ENCODE data around the gene TSPAN9.

TSPAN9 gene

DNA sequence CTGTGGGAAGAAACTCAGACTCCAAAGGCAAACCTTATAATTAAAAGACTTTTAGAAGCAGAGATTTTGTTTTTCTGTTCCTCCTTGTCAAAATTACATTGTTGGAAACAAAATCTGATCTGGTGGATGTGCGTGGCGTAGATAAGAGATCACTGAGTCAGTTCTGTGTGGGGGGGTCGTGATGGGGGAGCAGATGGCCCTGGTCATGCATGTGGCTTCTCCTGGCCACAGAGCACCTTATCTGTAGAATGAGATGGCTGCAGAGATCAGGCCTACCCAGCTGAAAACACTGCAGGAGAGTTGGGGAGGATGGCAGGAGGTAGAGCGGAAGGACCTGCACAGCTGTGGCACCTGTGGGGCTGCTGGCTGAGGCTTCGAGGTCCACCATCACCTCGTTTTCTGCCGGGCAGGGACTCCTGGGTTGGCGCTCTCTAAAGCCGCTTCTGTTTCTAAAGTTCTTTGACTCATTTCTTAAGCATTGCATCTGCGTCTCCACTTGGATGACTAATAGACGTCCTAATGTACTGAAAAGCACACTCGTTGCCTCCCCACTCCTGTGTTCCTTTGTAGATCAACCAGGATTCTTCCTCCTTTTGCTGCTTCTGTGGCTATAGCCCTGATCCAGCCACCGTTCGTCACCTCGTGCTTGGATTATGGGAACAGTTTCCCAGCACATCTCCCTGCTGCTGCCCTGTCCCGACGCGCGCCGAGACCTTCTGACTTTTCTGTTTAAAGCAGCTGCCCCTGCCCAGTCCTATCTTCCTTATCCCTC lies 93.4 kb downstream of the TSPAN9 start:
- no peak for TF ChIP-seq SIN3A (IDR thresholded peaks at IDR 0.05; ENCODE audit: borderline replicate concordance, insufficient read depth, low read length)
- no peak for TF ChIP-seq FOXP2 (optimal IDR thresholded peaks at IDR 0.05; ENCODE audit: borderline replicate concordance, extremely low read depth, extremely low read length, insufficient read depth)
- TF ChIP-seq POLR2AphosphoS5 (IDR thresholded peaks at IDR 0.05; ENCODE audit: low read depth, low read length), result no peak
- TF ChIP-seq, protein P1, sequence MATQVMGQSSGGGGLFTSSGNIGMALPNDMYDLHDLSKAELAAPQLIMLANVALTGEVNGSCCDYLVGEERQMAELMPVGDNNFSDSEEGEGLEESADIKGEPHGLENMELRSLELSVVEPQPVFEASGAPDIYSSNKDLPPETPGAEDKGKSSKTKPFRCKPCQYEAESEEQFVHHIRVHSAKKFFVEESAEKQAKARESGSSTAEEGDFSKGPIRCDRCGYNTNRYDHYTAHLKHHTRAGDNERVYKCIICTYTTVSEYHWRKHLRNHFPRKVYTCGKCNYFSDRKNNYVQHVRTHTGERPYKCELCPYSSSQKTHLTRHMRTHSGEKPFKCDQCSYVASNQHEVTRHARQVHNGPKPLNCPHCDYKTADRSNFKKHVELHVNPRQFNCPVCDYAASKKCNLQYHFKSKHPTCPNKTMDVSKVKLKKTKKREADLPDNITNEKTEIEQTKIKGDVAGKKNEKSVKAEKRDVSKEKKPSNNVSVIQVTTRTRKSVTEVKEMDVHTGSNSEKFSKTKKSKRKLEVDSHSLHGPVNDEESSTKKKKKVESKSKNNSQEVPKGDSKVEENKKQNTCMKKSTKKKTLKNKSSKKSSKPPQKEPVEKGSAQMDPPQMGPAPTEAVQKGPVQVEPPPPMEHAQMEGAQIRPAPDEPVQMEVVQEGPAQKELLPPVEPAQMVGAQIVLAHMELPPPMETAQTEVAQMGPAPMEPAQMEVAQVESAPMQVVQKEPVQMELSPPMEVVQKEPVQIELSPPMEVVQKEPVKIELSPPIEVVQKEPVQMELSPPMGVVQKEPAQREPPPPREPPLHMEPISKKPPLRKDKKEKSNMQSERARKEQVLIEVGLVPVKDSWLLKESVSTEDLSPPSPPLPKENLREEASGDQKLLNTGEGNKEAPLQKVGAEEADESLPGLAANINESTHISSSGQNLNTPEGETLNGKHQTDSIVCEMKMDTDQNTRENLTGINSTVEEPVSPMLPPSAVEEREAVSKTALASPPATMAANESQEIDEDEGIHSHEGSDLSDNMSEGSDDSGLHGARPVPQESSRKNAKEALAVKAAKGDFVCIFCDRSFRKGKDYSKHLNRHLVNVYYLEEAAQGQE (IDR thresholded peaks at IDR 0.05; ENCODE audit: insufficient read depth in 1 of 2, low read depth in 2 of 2, low read length in 2 of 2), result no peak
- no peak for TF ChIP-seq TAF1 (IDR thresholded peaks at IDR 0.05; ENCODE audit: borderline replicate concordance, insufficient read depth, low read length)

DNA sequence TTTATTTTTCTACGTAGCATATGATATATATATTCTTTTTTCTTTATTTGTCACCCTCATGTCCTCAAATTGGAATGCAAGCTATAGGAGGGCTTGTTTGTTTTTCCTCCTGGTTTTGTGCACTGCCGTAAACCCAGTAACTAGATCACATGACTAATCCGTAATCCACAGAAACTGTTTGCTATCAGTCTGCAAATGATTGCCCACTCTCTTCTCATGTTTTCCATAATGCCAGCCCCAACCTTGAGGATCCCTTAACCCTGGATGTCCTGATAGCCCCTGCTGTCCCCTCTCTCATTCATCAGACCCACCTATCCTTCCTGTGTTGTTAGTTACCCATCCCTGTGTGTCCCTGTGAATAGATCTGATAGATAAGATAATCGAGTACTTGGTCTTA lies 94.0 kb downstream of the TSPAN9 start:
- TF ChIP-seq TAF1 (IDR thresholded peaks at IDR 0.05; ENCODE audit: borderline replicate concordance, insufficient read depth, low read length), result no peak
- TF ChIP-seq, protein P1 (IDR thresholded peaks at IDR 0.05; ENCODE audit: insufficient read depth in 1 of 2, low read depth in 2 of 2, low read length in 2 of 2), result no peak
- TF ChIP-seq SIN3A (IDR thresholded peaks at IDR 0.05; ENCODE audit: borderline replicate concordance, insufficient read depth, low read length), result no peak
- no peak for TF ChIP-seq FOXP2 (optimal IDR thresholded peaks at IDR 0.05; ENCODE audit: borderline replicate concordance, extremely low read depth, extremely low read length, insufficient read depth)
- TF ChIP-seq POLR2AphosphoS5 (IDR thresholded peaks at IDR 0.05; ENCODE audit: low read depth, low read length), result no peak

DNA sequence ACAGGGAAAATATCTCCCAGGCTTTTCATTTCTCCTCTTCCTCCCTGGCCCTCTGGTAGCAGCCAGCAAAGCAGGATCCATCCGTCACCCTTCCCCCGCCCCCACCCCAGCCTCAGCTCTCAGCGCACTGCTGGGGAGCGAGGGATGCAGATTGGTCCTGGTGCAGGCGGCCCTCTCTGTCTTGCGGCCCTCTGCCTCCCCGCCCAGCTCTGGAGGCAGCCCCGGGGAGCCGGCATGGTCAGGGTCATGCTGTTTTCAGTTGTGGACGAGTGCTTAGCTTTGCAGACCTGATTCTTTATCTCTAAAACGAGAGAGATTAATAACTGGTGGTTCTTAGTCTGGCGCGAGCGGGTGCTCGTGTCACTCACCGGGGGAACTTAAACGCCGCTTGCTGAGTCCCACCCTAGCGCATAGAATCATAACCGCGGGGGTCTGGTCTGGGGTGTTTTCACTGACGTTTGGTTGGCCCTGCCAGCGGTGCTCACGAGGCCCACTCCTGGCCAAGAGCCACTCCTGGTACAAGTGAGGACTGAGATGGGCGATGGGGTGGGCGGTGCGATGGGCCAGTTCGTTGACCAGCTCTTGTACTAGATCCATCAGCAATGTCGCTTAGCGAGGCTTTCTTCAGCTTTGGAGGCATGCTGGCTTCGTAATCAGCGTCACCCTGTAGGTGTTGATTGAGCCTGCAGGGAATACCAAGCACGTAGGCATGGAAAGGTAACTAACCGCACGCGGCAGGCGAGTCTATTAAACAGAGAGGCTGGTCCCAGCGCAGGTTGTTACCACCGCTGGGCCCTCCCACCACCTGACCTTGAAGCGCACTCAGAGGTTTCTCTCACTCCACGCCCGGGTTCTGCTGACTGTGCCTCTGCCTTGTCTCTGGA lies 95.2 kb downstream of the TSPAN9 start:
- no peak for TF ChIP-seq SIN3A (IDR thresholded peaks at IDR 0.05; ENCODE audit: borderline replicate concordance, insufficient read depth, low read length)
- TF ChIP-seq, protein P1 (IDR thresholded peaks at IDR 0.05; ENCODE audit: insufficient read depth in 1 of 2, low read depth in 2 of 2, low read length in 2 of 2), result no peak
- no peak for TF ChIP-seq FOXP2 (optimal IDR thresholded peaks at IDR 0.05; ENCODE audit: borderline replicate concordance, extremely low read depth, extremely low read length, insufficient read depth)
- TF ChIP-seq TAF1 (IDR thresholded peaks at IDR 0.05; ENCODE audit: borderline replicate concordance, insufficient read depth, low read length), result no peak
- TF ChIP-seq POLR2AphosphoS5 (IDR thresholded peaks at IDR 0.05; ENCODE audit: low read depth, low read length), result no peak

DNA sequence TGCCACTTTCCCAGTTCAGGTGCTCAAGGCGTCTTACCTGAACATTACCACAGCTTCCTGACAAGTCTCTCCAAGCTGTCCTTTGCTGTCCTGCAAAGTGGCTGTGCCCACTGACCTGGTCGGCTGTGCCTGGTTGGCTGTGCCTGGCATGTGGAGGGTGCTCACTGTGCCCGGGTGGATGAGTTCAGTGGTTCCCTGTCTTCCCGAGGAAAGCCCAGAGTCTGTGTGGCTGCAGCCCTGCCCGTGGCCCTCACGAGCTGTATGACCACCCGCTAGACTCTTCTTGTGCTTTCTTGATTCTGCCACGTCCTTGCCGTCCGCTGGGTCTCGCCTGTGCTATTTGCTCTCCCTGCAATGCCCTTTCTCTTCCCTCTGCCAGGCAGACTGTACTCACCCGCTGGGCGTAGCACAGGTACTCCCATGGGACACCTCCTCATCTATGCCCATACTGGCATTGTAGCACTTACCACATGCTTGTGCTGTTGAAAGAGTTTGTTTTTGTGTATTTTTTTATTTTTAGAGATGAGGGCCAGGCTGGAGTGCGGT lies 95.9 kb downstream of the TSPAN9 start:
- TF ChIP-seq, protein P1 (IDR thresholded peaks at IDR 0.05; ENCODE audit: insufficient read depth in 1 of 2, low read depth in 2 of 2, low read length in 2 of 2), result no peak
- TF ChIP-seq TAF1 (IDR thresholded peaks at IDR 0.05; ENCODE audit: borderline replicate concordance, insufficient read depth, low read length) (no peak), FOXP2 (optimal IDR thresholded peaks at IDR 0.05; ENCODE audit: borderline replicate concordance, extremely low read depth, extremely low read length, insufficient read depth) (no peak), POLR2AphosphoS5 (IDR thresholded peaks at IDR 0.05; ENCODE audit: low read depth, low read length) (no peak), SIN3A (IDR thresholded peaks at IDR 0.05; ENCODE audit: borderline replicate concordance, insufficient read depth, low read length) (no peak)
